ENCODE measurements around the gene MRGPRD. TPM values are rescaled to one million over a fixed set of nuclear protein-coding genes. Genes with fewer than 3 reads are reported as not detected.

MRGPRD gene
- total and polyA plus RNA-seq, 2 of the 13 experiments (the other 11 are each of a cell fraction or from before 2014, with no cell fraction given) = not detected

DNA sequence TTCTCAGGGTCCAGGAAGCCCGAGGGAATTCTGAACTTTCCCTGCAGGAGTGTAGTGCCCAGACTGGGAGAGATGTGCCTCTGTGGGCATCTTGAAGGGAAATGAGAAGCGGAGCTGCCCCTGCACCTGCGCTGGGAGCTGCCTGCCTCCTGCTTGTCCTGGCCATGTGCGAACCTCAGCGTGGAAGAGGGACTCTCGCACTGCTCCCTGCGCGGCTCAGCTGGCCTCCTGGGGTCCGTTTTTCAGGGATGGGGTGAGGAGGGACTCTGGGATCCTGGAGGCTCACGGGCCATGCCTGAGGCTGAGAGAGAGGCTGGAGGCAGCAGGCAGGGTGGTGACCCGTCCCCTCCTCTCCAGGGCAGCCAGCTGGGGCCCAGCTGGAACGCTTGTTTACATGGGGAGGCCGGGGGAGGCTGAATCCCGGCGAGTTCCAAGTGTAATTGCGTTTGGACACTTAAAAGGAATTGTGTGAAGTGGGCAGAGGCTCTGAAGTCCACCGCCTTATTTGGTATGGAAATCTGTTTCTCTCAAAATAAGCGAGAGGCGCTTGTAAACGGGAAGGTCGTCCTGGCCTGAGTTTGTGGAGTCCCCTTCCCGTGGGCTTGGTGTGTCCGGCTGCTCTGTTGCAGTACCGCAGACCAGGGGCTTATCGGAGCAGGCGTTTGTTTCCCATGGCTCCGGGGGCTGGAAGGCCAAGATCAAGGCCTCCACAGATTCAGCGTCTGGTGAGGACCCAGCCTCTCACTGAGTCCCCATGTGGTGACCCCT, 33.5 kb upstream of the MRGPRD start (continued):
- TF ChIP-seq, protein P1, sequence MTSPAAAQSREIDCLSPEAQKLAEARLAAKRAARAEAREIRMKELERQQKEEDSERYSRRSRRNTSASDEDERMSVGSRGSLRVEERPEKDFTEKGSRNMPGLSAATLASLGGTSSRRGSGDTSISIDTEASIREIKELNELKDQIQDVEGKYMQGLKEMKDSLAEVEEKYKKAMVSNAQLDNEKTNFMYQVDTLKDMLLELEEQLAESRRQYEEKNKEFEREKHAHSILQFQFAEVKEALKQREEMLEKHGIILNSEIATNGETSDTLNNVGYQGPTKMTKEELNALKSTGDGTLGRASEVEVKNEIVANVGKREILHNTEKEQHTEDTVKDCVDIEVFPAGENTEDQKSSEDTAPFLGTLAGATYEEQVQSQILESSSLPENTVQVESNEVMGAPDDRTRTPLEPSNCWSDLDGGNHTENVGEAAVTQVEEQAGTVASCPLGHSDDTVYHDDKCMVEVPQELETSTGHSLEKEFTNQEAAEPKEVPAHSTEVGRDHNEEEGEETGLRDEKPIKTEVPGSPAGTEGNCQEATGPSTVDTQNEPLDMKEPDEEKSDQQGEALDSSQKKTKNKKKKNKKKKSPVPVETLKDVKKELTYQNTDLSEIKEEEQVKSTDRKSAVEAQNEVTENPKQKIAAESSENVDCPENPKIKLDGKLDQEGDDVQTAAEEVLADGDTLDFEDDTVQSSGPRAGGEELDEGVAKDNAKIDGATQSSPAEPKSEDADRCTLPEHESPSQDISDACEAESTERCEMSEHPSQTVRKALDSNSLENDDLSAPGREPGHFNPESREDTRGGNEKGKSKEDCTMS (CRISPR knock-in tag; conservative IDR thresholded peaks at IDR 0.05) = no peak
- no peak for TF ChIP-seq SNAI1 (CRISPR knock-in tag; IDR thresholded peaks at IDR 0.05; ENCODE audit: borderline replicate concordance)
- no peak for TF ChIP-seq TOE1 (CRISPR knock-in tag; IDR thresholded peaks at IDR 0.05)
- TF ChIP-seq SP4 (CRISPR knock-in tag; IDR thresholded peaks at IDR 0.05) = no peak
- TF ChIP-seq ZNF138 (CRISPR knock-in tag; IDR thresholded peaks at IDR 0.05; ENCODE audit: low read depth) = no peak
- no peak for TF ChIP-seq CENPX (CRISPR knock-in tag; IDR thresholded peaks at IDR 0.05)
- TF ChIP-seq SUZ12 (IDR thresholded peaks at IDR 0.05; ENCODE audit: low read depth, low read length) = no peak
- TF ChIP-seq MAZ (IDR thresholded peaks at IDR 0.05; ENCODE audit: borderline replicate concordance, low read depth, low read length) = no peak
- no peak for TF ChIP-seq MAZ (CRISPR knock-in tag; IDR thresholded peaks at IDR 0.05; ENCODE audit: low read depth)
- no peak for TF ChIP-seq NCOA2 (CRISPR knock-in tag; IDR thresholded peaks at IDR 0.05)
- TF ChIP-seq HDAC1 (CRISPR knock-in tag; IDR thresholded peaks at IDR 0.05) = peak; percentile 50; the same call in 1 of the 2 replicates
- no peak for TF ChIP-seq ZNF615 (CRISPR knock-in tag; IDR thresholded peaks at IDR 0.05; ENCODE audit: borderline replicate concordance)
- no peak for TF ChIP-seq ZNF230 (CRISPR knock-in tag; IDR thresholded peaks at IDR 0.05)
- no peak for TF ChIP-seq SNRNP70 (IDR thresholded peaks at IDR 0.05; ENCODE audit: low read depth, low read length)
- no peak for TF ChIP-seq CBX2 (IDR thresholded peaks at IDR 0.05; ENCODE audit: low read depth, low read length)
- TF ChIP-seq CBX2 (CRISPR knock-in tag; IDR thresholded peaks at IDR 0.05; ENCODE audit: low read depth) = no peak
- TF ChIP-seq GZF1 (CRISPR knock-in tag; IDR thresholded peaks at IDR 0.05) = no peak
- TF ChIP-seq, protein P2, sequence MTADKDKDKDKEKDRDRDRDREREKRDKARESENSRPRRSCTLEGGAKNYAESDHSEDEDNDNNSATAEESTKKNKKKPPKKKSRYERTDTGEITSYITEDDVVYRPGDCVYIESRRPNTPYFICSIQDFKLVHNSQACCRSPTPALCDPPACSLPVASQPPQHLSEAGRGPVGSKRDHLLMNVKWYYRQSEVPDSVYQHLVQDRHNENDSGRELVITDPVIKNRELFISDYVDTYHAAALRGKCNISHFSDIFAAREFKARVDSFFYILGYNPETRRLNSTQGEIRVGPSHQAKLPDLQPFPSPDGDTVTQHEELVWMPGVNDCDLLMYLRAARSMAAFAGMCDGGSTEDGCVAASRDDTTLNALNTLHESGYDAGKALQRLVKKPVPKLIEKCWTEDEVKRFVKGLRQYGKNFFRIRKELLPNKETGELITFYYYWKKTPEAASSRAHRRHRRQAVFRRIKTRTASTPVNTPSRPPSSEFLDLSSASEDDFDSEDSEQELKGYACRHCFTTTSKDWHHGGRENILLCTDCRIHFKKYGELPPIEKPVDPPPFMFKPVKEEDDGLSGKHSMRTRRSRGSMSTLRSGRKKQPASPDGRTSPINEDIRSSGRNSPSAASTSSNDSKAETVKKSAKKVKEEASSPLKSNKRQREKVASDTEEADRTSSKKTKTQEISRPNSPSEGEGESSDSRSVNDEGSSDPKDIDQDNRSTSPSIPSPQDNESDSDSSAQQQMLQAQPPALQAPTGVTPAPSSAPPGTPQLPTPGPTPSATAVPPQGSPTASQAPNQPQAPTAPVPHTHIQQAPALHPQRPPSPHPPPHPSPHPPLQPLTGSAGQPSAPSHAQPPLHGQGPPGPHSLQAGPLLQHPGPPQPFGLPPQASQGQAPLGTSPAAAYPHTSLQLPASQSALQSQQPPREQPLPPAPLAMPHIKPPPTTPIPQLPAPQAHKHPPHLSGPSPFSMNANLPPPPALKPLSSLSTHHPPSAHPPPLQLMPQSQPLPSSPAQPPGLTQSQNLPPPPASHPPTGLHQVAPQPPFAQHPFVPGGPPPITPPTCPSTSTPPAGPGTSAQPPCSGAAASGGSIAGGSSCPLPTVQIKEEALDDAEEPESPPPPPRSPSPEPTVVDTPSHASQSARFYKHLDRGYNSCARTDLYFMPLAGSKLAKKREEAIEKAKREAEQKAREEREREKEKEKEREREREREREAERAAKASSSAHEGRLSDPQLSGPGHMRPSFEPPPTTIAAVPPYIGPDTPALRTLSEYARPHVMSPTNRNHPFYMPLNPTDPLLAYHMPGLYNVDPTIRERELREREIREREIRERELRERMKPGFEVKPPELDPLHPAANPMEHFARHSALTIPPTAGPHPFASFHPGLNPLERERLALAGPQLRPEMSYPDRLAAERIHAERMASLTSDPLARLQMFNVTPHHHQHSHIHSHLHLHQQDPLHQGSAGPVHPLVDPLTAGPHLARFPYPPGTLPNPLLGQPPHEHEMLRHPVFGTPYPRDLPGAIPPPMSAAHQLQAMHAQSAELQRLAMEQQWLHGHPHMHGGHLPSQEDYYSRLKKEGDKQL (CRISPR knock-in tag; IDR thresholded peaks at IDR 0.05; ENCODE audit: low read depth) = no peak
- TF ChIP-seq POLR2AphosphoS2 (IDR thresholded peaks at IDR 0.05; ENCODE audit: low read depth, low read length) = no peak
- no peak for TF ChIP-seq BHLHE40 (IDR thresholded peaks at IDR 0.05; ENCODE audit: low read length)
- TF ChIP-seq, protein P3, sequence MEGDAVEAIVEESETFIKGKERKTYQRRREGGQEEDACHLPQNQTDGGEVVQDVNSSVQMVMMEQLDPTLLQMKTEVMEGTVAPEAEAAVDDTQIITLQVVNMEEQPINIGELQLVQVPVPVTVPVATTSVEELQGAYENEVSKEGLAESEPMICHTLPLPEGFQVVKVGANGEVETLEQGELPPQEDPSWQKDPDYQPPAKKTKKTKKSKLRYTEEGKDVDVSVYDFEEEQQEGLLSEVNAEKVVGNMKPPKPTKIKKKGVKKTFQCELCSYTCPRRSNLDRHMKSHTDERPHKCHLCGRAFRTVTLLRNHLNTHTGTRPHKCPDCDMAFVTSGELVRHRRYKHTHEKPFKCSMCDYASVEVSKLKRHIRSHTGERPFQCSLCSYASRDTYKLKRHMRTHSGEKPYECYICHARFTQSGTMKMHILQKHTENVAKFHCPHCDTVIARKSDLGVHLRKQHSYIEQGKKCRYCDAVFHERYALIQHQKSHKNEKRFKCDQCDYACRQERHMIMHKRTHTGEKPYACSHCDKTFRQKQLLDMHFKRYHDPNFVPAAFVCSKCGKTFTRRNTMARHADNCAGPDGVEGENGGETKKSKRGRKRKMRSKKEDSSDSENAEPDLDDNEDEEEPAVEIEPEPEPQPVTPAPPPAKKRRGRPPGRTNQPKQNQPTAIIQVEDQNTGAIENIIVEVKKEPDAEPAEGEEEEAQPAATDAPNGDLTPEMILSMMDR (CRISPR knock-in tag; IDR thresholded peaks at IDR 0.05) = no peak
- TF ChIP-seq PCBP2 (optimal IDR thresholded peaks at IDR 0.05; ENCODE audit: low read depth, low read length, poor library complexity, severe bottlenecking) = no peak

Measured in HepG2 (cell line).